IMR-90 (cell line): ENCODE measurements around the gene ZNF12. TPM values are rescaled to one million over a fixed set of nuclear protein-coding genes. Genes with fewer than 3 reads are reported as not detected.

Experiments
- ATAC-seq: fragments of 200-7000 bp; cut with Tn5 transposase; 2 replicates; pipeline ENCODE4 v1.9.1; 2020; ENCODE audit warnings: low read depth, mild to moderate bottlenecking, moderate library complexity
- BruUV-seq: library from RNA; stranded (reverse); fragments of 400-500 nt; replicated peaks from 2 replicates; lab custom pipeline; 2021; lab: Mats Ljungman, UMichigan
- CTCF ChIA-PET: fragments of 300-600 bp; formaldehyde crosslinking; extraction: SDS; loops from one replicate; lab custom pipeline; 2021; ENCODE audit warnings: antibody characterized with exemption; lab: Yijun Ruan, JAX
- POLR2A ChIA-PET: fragments of 300-600 bp; sonication (Branson Sonifier 250); formaldehyde crosslinking; loops from one replicate; lab custom pipeline; 2022; ENCODE audit warnings: antibody characterized with exemption; ENCODE audit not compliant: unreplicated experiment; lab: Charles Lee
- DNase-seq: peaks from one replicate; pipeline ENCODE4 v3.0.0; 2013
- H2AFZ ChIP-seq: replicated peaks from 2 replicates; pipeline ENCODE3; 2013; ENCODE audit warnings: low read length, mild to moderate bottlenecking; ENCODE audit not compliant: poor library complexity
- H2AK5ac ChIP-seq: 2 replicates; pipeline ENCODE4 v1.6.1; 2013; ENCODE audit warnings: low read depth, low read length, inconsistent platforms
- H2AK9ac ChIP-seq: replicated peaks from 2 replicates; pipeline ENCODE3; 2013; ENCODE audit warnings: mild to moderate bottlenecking, low read depth, low read length, moderate library complexity; ENCODE audit not compliant: poor library complexity
- H2BK120ac ChIP-seq: 2 replicates; pipeline ENCODE4 v1.6.1; 2013; ENCODE audit warnings: low read depth, low read length, inconsistent platforms
- H2BK15ac ChIP-seq: 3 replicates; pipeline ENCODE4 v1.6.1; 2013; ENCODE audit warnings: low read depth, low read length, inconsistent platforms
- H2BK20ac ChIP-seq: 2 replicates; pipeline ENCODE4 v1.6.1; 2013; ENCODE audit warnings: low read depth, mild to moderate bottlenecking, inconsistent platforms, low read length, moderate library complexity
- H2BK5ac ChIP-seq: 2 replicates; pipeline ENCODE4 v1.6.1; 2013; ENCODE audit warnings: mild to moderate bottlenecking, low read depth, low read length, inconsistent platforms; ENCODE audit not compliant: poor library complexity, severe bottlenecking
- H3K14ac ChIP-seq: replicated peaks from 2 replicates; pipeline ENCODE4 v1.6.1; 2013; ENCODE audit warnings: low read depth, low read length, inconsistent platforms
- H3K18ac ChIP-seq: 2 replicates; pipeline ENCODE4 v1.6.1; 2013; ENCODE audit warnings: low read depth, low read length, control low read depth
- H3K23ac ChIP-seq: 2 replicates; pipeline ENCODE4 v1.6.1; 2013; ENCODE audit warnings: low read depth, low read length, inconsistent platforms
- H3K27ac ChIP-seq: 2 replicates; pipeline ENCODE4 v1.5.1; 2013; ENCODE audit warnings: mild to moderate bottlenecking, control low read depth, low read length; ENCODE audit not compliant: insufficient read depth
- H3K27me3 ChIP-seq: 2 replicates; pipeline ENCODE4 v1.6.1; 2013; ENCODE audit warnings: low read length; ENCODE audit not compliant: control insufficient read depth, insufficient read depth
- H3K36me3 ChIP-seq: 2 replicates; pipeline ENCODE4 v1.6.1; 2013; ENCODE audit warnings: low read length, mixed read lengths; ENCODE audit not compliant: control insufficient read depth, insufficient read depth
- H3K4ac ChIP-seq: 2 replicates; pipeline ENCODE4 v1.6.1; 2013; ENCODE audit warnings: low read depth, low read length, inconsistent platforms
- H3K4me1 ChIP-seq: 2 replicates; pipeline ENCODE4 v1.6.1; 2013; ENCODE audit warnings: low read length, mixed read lengths; ENCODE audit not compliant: control insufficient read depth, insufficient read depth
- H3K4me2 ChIP-seq: 2 replicates; pipeline ENCODE4 v1.6.1; 2013; ENCODE audit warnings: low read depth, mild to moderate bottlenecking, control low read depth, low read length, moderate library complexity
- H3K4me3 ChIP-seq: 2 replicates; pipeline ENCODE4 v1.5.1; 2013; ENCODE audit warnings: low read depth, mild to moderate bottlenecking, control low read depth, low read length, moderate library complexity; ENCODE audit not compliant: insufficient read depth
- H3K56ac ChIP-seq: 2 replicates; pipeline ENCODE4 v1.6.1; 2013; ENCODE audit warnings: low read length, inconsistent platforms; ENCODE audit not compliant: insufficient read depth; ENCODE audit errors: extremely low read depth
- H3K79me1 ChIP-seq, 2 experiments: 2 replicates each; pipeline ENCODE4 v1.6.1; 2013; ENCODE audit warnings: low read length in 2 of 2, inconsistent platforms in 1 of 2, low read depth in 1 of 2
- H3K9ac ChIP-seq: 2 replicates; pipeline ENCODE4 v1.6.1; 2013; ENCODE audit warnings: low read depth, low read length, control low read depth
- H3K9me1 ChIP-seq: 2 replicates; pipeline ENCODE4 v1.6.1; 2013; ENCODE audit warnings: low read length, inconsistent platforms; ENCODE audit not compliant: insufficient read depth
- H3K9me3 ChIP-seq: 2 replicates; pipeline ENCODE4 v1.6.1; 2013; ENCODE audit warnings: low read length; ENCODE audit not compliant: control insufficient read depth, insufficient read depth
- H4K20me1 ChIP-seq: 2 replicates; pipeline ENCODE4 v1.6.1; 2013; ENCODE audit warnings: low read length, inconsistent platforms; ENCODE audit not compliant: insufficient read depth
- H4K5ac ChIP-seq: 2 replicates; pipeline ENCODE4 v1.6.1; 2013; ENCODE audit warnings: mild to moderate bottlenecking, low read depth, low read length, control low read depth
- H4K8ac ChIP-seq, 2 experiments: 2 replicates each; pipeline ENCODE4 v1.6.1; 2013; ENCODE audit warnings: low read depth in 2 of 2, low read length in 2 of 2, control low read depth in 1 of 2, inconsistent platforms in 1 of 2
- H4K91ac ChIP-seq: 2 replicates; pipeline ENCODE4 v1.6.1; 2013; ENCODE audit warnings: low read depth, low read length, inconsistent platforms; ENCODE audit not compliant: insufficient read depth
- BHLHE40 ChIP-seq: fragments of 150-350 bp; IDR thresholded peaks from 2 replicates; pipeline ENCODE4 v1.6.1; 2016; ENCODE audit warnings: mild to moderate bottlenecking, low read depth, low read length
- CEBPB ChIP-seq: IDR thresholded peaks from 2 replicates; pipeline ENCODE4 v1.6.1; 2012; ENCODE audit warnings: low read depth, low read length, improper control_type of control experiment
- CHD1 ChIP-seq: IDR thresholded peaks from 2 replicates; pipeline ENCODE4 v1.6.1; 2012; ENCODE audit warnings: low read depth, low read length, improper control_type of control experiment
- FOS ChIP-seq: fragments of 150-350 bp; IDR thresholded peaks from 2 replicates; pipeline ENCODE4 v1.6.1; 2016; ENCODE audit warnings: low read depth, low read length
- MAFK ChIP-seq: IDR thresholded peaks from 2 replicates; pipeline ENCODE4 v1.6.1; 2012; ENCODE audit warnings: low read depth, low read length, improper control_type of control experiment
- MAZ ChIP-seq: IDR thresholded peaks from 2 replicates; pipeline ENCODE4 v1.6.1; 2012; ENCODE audit warnings: low read depth, mild to moderate bottlenecking, low read length, improper control_type of control experiment, moderate library complexity, borderline replicate concordance
- NFE2L2 ChIP-seq: fragments of 150-350 bp; IDR thresholded peaks from 2 replicates; pipeline ENCODE4 v1.6.1; 2016; ENCODE audit warnings: low read depth, mild to moderate bottlenecking, low read length
- POLR2A ChIP-seq: IDR thresholded peaks from 2 replicates; pipeline ENCODE4 v1.6.1; 2012; ENCODE audit warnings: mild to moderate bottlenecking, low read depth, low read length
- RAD21 ChIP-seq: IDR thresholded peaks from 2 replicates; pipeline ENCODE4 v1.6.1; 2012; ENCODE audit warnings: low read length, improper control_type of control experiment
- RCOR1 ChIP-seq: IDR thresholded peaks from 2 replicates; pipeline ENCODE4 v1.6.1; 2012; ENCODE audit warnings: mild to moderate bottlenecking, low read length, improper control_type of control experiment; ENCODE audit not compliant: insufficient replicate concordance
- RFX5 ChIP-seq: IDR thresholded peaks from 2 replicates; pipeline ENCODE4 v1.8.0; 2012; ENCODE audit warnings: low read depth, mild to moderate bottlenecking, low read length, moderate library complexity
- SMC3 ChIP-seq: fragments of 150-350 bp; IDR thresholded peaks from 2 replicates; pipeline ENCODE4 v1.6.1; 2016; ENCODE audit warnings: low read depth, mild to moderate bottlenecking, antibody characterized with exemption, low read length, moderate library complexity
- WGBS, 2 experiments: methylation state at CpG; one replicate each; pipeline versions ENCODE4 v1.1.5 to v1.1.7; 2013; ENCODE audit warnings: missing lambda C conversion rate in 2 of 2; ENCODE audit not compliant: insufficient read length in 1 of 2; ENCODE audit errors: extremely low coverage in 2 of 2; 5-methylcytosine and 5-hydroxymethylcytosine counted together
- dilution Hi-C: fragments of 300-500 bp; cut with HindIII; formaldehyde crosslinking; loops from one replicate; pipeline ENCODE4 v1.14.3; 2018; ENCODE audit warnings: low sequenced_read_pairs; ENCODE audit not compliant: unreplicated experiment
- in situ Hi-C: fragments of 300-500 bp; cut with MboI; formaldehyde crosslinking; loops from 3 replicates; pipeline ENCODE4 v1.14.3; 2019; ENCODE audit warnings: low sequenced_read_pairs, inconsistent platforms, mixed read lengths
- intact Hi-C: fragments of 100-400 bp; cut with micrococcal nuclease; formaldehyde crosslinking; loops from 2 replicates; pipeline ENCODE4 v1.10.0; 2022
- polyA plus RNA-seq, 3 experiments: library from polyadenylated mRNA; depleted of rRNA; stranded (reverse); fragments of >200 nt; gene quantifications; 2 replicates each; pipeline ENCODE4 v1.2.3, GENCODE V29; 2012; ENCODE audit warnings: low replicate concordance in 1 of 3
- total RNA-seq: library from RNA; depleted of rRNA; stranded (reverse); fragments of >200 nt; gene quantifications from 2 replicates; pipeline ENCODE4 v1.2.3, GENCODE V29; 2012
- TF ChIP-seq, protein P1 (sequence below): conservative IDR thresholded peaks from 2 replicates; pipeline ENCODE4 v1.5.1; 2012; ENCODE audit warnings: mild to moderate bottlenecking, low read depth, low read length, improper control_type of control experiment
- TF ChIP-seq, protein P2 (sequence below): fragments of 150-350 bp; IDR thresholded peaks from 2 replicates; pipeline ENCODE4 v1.6.1; 2017; ENCODE audit warnings: mild to moderate bottlenecking, antibody characterized with exemption, low read length, low read depth
- TF ChIP-seq, protein P3 (sequence below): fragments of 150-350 bp; IDR thresholded peaks from 2 replicates; pipeline ENCODE4 v1.6.1; 2016; ENCODE audit warnings: low read depth, mild to moderate bottlenecking, low read length, moderate library complexity, borderline replicate concordance

ZNF12 gene
- total and polyA plus RNA-seq, 2 of the 4 experiments (the other 2 are of a cell fraction): 8.2 to 20.8 TPM

DNA sequence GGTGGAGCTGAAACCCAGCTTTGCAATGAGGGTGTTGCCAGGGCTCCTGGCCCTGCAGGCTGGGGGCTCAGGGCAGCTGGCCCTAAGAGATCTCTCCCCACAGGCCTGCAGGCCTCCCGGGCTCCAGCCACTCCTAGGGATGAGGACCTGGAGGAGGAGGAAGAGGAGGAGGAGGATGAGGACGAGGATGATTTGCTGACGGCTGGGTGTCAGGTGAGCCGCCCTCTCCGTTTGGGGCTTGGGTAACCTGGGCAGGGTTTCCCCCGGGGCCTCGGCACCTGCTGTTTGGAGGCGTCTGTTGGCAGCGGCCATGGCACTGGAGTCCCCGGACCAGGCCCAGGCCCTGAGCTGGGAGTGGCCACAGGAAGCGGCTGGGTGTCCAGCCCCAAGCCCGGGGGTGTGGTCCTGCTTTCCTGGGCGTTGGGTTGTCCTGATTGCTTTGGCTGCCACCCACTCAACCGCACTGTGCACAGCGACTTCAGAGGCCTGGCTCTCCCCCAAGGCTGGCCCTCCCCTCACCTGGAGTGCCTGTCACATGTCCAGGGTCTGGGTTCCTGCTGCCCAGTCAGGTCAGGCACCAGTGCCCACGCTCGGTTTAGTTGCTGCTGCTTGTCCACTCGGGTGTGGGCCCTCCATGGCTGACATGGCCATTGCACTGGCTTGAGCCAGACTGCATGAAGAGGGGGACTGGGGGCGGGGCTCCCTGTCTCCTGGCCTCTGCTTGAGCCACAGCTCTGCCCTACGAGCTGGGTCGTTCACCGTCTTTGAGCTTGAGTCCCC, 63.7 kb downstream of the ZNF12 start:
- Histone ChIP-seq H4K8ac (no peak overlapping the region), H2AFZ (no peak overlapping the region), H3K27me3 (no peaks in the 10 kb centered on the region), H3K56ac (no peak overlapping the region), H2BK5ac (no peak overlapping the region), H2BK20ac (no peak overlapping the region), H3K27ac (no peak overlapping the region), H3K4me2 (no peak overlapping the region), H2AK9ac (no peak overlapping the region), H3K4me1 (peaks cover 4% of the 10 kb centered on the region; the same call in 1 of the 2 replicates), H3K18ac (no peak overlapping the region), H3K9ac (no peak overlapping the region), H2AK5ac (no peak overlapping the region), H2BK120ac (no peak overlapping the region), H3K23ac (no peak overlapping the region), H4K20me1 (peaks cover 11% of the 10 kb centered on the region; the same call in 1 of the 2 replicates), H3K9me1 (peaks cover 6% of the 10 kb centered on the region; the same call in 1 of the 2 replicates), H3K4ac (no peak overlapping the region), H4K5ac (no peak overlapping the region), H3K14ac (no peak overlapping the region), H3K4me3 (no peak overlapping the region), H3K9me3 (no peaks in the 10 kb centered on the region; the same call in 1 of the 2 replicates), H3K36me3 (peaks cover 63% of the 10 kb centered on the region), H3K79me1 (peaks cover 19 to 48% of the 10 kb centered on the region in 2 experiments), H2BK15ac (no peak overlapping the region), H4K91ac (no peak overlapping the region)
- 100% methylated on average over 13 of the region's 22 CpGs; no CpG with 5 or more reads in 1 of the 2 experiments for WGBS, 2 experiments
- POLR2A ChIA-PET: interaction anchor here (0.6 kb wide), 1 partner anchor 73 kb away, joined by 10 read pairs; no protein-coding TSS in a partner anchor
- DNase-seq (no peak), ATAC-seq (no peak)
- BruUV-seq: no TSS peak
- in situ Hi-C loops (no loop called here), intact Hi-C loops (no loop called here), dilution Hi-C loops (no loop called here)
- CTCF ChIA-PET: no interaction called here
- TF ChIP-seq MAFK (no peak), CHD1 (no peak), POLR2A (no peak), MAZ (no peak), SMC3 (no peak), CEBPB (no peak), FOS (no peak), RFX5 (no peak), NFE2L2 (no peak), BHLHE40 (no peak), RAD21 (no peak), RCOR1 (no peak)
- TF ChIP-seq, protein P1, sequence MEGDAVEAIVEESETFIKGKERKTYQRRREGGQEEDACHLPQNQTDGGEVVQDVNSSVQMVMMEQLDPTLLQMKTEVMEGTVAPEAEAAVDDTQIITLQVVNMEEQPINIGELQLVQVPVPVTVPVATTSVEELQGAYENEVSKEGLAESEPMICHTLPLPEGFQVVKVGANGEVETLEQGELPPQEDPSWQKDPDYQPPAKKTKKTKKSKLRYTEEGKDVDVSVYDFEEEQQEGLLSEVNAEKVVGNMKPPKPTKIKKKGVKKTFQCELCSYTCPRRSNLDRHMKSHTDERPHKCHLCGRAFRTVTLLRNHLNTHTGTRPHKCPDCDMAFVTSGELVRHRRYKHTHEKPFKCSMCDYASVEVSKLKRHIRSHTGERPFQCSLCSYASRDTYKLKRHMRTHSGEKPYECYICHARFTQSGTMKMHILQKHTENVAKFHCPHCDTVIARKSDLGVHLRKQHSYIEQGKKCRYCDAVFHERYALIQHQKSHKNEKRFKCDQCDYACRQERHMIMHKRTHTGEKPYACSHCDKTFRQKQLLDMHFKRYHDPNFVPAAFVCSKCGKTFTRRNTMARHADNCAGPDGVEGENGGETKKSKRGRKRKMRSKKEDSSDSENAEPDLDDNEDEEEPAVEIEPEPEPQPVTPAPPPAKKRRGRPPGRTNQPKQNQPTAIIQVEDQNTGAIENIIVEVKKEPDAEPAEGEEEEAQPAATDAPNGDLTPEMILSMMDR: no peak
- TF ChIP-seq, protein P2, sequence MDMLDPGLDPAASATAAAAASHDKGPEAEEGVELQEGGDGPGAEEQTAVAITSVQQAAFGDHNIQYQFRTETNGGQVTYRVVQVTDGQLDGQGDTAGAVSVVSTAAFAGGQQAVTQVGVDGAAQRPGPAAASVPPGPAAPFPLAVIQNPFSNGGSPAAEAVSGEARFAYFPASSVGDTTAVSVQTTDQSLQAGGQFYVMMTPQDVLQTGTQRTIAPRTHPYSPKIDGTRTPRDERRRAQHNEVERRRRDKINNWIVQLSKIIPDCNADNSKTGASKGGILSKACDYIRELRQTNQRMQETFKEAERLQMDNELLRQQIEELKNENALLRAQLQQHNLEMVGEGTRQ: no peak
- TF ChIP-seq, protein P3, sequence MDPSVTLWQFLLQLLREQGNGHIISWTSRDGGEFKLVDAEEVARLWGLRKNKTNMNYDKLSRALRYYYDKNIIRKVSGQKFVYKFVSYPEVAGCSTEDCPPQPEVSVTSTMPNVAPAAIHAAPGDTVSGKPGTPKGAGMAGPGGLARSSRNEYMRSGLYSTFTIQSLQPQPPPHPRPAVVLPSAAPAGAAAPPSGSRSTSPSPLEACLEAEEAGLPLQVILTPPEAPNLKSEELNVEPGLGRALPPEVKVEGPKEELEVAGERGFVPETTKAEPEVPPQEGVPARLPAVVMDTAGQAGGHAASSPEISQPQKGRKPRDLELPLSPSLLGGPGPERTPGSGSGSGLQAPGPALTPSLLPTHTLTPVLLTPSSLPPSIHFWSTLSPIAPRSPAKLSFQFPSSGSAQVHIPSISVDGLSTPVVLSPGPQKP: no peak
